ENCODE data around the gene FASLG.

- TF ChIP-seq TAF1 (IDR thresholded peaks at IDR 0.05; ENCODE audit: borderline replicate concordance, insufficient read depth, low read length) (no peak), SIN3A (IDR thresholded peaks at IDR 0.05; ENCODE audit: borderline replicate concordance, insufficient read depth, low read length) (no peak)
These were observed 9.2 kb downstream of the FASLG start for GRCh38 chr1:172668097-172668496.
